Left lung (tissue), 10 donors: ENCODE data around the gene SATB2. TPM values are rescaled to one million over a fixed set of nuclear protein-coding genes. Genes with fewer than 3 reads are reported as not detected.

Experiments
- ATAC-seq: fragments of 200-7000 bp; cut with Tn5 transposase; one replicate; pipeline ENCODE4 v1.9.1; 2020; ENCODE audit warnings: moderate library complexity
- DNase-seq, 4 donors: peaks; one replicate each; pipeline ENCODE4 v3.0.0-alpha.2; 2013 to 2020
- H3K27ac ChIP-seq, 2 donors: fragments of 200-600 bp; sonication (generic) in 1 of 2; one replicate each; pipeline versions ENCODE4 v1.5.0 to v1.8.0; 2020 to 2021
- H3K27me3 ChIP-seq, 2 donors: fragments of 200-600 bp; sonication (generic) in 1 of 2; one replicate each; pipeline versions ENCODE4 v1.5.0 to v1.8.0; 2020 to 2021
- H3K36me3 ChIP-seq, 2 donors: fragments of 200-600 bp; sonication (generic) in 1 of 2; one replicate each; pipeline versions ENCODE4 v1.5.0 to v1.8.0; 2020 to 2021
- H3K4me1 ChIP-seq, 2 donors: fragments of 200-600 bp; one replicate each; pipeline ENCODE4 v1.8.0; 2021
- H3K4me3 ChIP-seq, 2 donors: fragments of 200-600 bp; sonication (generic) in 1 of 2; one replicate each; pipeline versions ENCODE4 v1.5.0 to v1.8.0; 2020 to 2021; ENCODE audit warnings: mild to moderate bottlenecking in 1 of 2
- H3K9me3 ChIP-seq, 2 donors: fragments of 200-600 bp; sonication (generic) in 1 of 2; one replicate each; pipeline versions ENCODE4 v1.5.0 to v1.8.0; 2020 to 2021
- CTCF ChIP-seq, 2 donors: fragments of 200-600 bp; sonication (generic) in 1 of 2; IDR thresholded peaks; one replicate each; pipeline versions ENCODE4 v1.5.0 to v1.8.0; 2021; ENCODE audit warnings: antibody characterized with exemption in 2 of 2
- intact Hi-C, 2 donors: fragments of 100-400 bp; cut with DNase I; formaldehyde crosslinking; loops; one replicate each; pipeline versions ENCODE4 v1.11.2 to v1.14.2; 2022
- polyA plus RNA-seq, 6 donors: library from polyadenylated mRNA; unstranded; fragments of 120-200 nt; gene quantifications; one replicate each; pipeline ENCODE4 v1.2.1, GENCODE V29; 2013; ENCODE audit not compliant: insufficient read length in 6 of 6
- total RNA-seq, 2 donors: library from RNA; stranded (reverse); fragmentation: NEBNext Ultra II Directional; extraction: Animal tissue kit (Norgen Biotek cat#: 25700); gene quantifications; one replicate each; pipeline ENCODE4 v1.2.1, GENCODE V29; 2021
- donor health status: DM: no; HTN: yes; CAD: no.
- donor health status: DM: no; HTN: no; CAD: no.

The SATB2 gene
- total and polyA plus RNA-seq, 8 donors, result 2.9 to 4.5 (median 3.8) TPM

- Histone ChIP-seq H3K27me3 (peaks cover 48 to 79% of the 10 kb centered on the region in 2 donors), H3K4me1 (peaks cover 9 to 23% of the 10 kb centered on the region in 2 donors), H3K27ac (no peak overlapping the region), H3K9me3 (no peaks in the 10 kb centered on the region), H3K36me3 (no peaks in the 10 kb centered on the region), H3K4me3 (no peak overlapping the region)
- no peak for DNase-seq
- ATAC-seq, result no peak
- TF ChIP-seq CTCF (IDR thresholded peaks at IDR 0.05), result no peak
- intact Hi-C loops, result no loop called here
These were observed 5.3 kb downstream of the SATB2 start for GRCh38 chr2:199452260-199452990.

- TF ChIP-seq CTCF (IDR thresholded peaks at IDR 0.05), result no peak
- H3K4me1 ChIP-seq, result no peaks in the 10 kb centered on the region
- DNase-seq (no peak), ATAC-seq (no peak)
- no peak overlapping the region for H3K4me3 ChIP-seq
- no peak overlapping the region for H3K27ac ChIP-seq
- intact Hi-C loops, result no loop called here
- H3K9me3 ChIP-seq, result no peaks in the 10 kb centered on the region
- H3K36me3 ChIP-seq, result no peaks in the 10 kb centered on the region
- H3K27me3 ChIP-seq, result peaks cover 25 to 54% of the 10 kb centered on the region in 2 donors
These were observed 7.8 kb downstream of the SATB2 start for GRCh38 chr2:199449956-199450355.

- H3K27me3 ChIP-seq, result peaks cover 20 to 49% of the 10 kb centered on the region in 2 donors
- intact Hi-C loops, result no loop called here
These were observed 8.3 kb downstream of the SATB2 start for GRCh38 chr2:199449455-199449854.

GRCh38 chr2:199446996-199447576, 10.7 kb downstream of the SATB2 start:
- H3K4me3 ChIP-seq, result no peak overlapping the region
- intact Hi-C loops, result no loop called here
- no peak overlapping the region for H3K27ac ChIP-seq
- H3K9me3 ChIP-seq, result no peaks in the 10 kb centered on the region
- no peaks in the 10 kb centered on the region for H3K4me1 ChIP-seq
- ATAC-seq, result no peak
- H3K36me3 ChIP-seq, result no peaks in the 10 kb centered on the region
- TF ChIP-seq CTCF (IDR thresholded peaks at IDR 0.05), result no peak
- peaks cover 0 to 32% of the 10 kb centered on the region in 2 donors for H3K27me3 ChIP-seq
- DNase-seq, result no peak

More at GRCh38 chr2:199449455-199449854, 8.3 kb downstream of the SATB2 start:
- no peak for DNase-seq
- H3K36me3 ChIP-seq, result no peaks in the 10 kb centered on the region
- no peak for ATAC-seq
- H3K4me3 ChIP-seq, result no peak overlapping the region
- no peak overlapping the region for H3K27ac ChIP-seq
- H3K4me1 ChIP-seq, result no peaks in the 10 kb centered on the region
- no peak for TF ChIP-seq CTCF (IDR thresholded peaks at IDR 0.05)
- no peaks in the 10 kb centered on the region for H3K9me3 ChIP-seq

- intact Hi-C loops, result no loop called here
- no peaks in the 10 kb centered on the region for H3K4me1 ChIP-seq
- no peak for TF ChIP-seq CTCF (IDR thresholded peaks at IDR 0.05)
- DNase-seq (no peak), ATAC-seq (no peak)
- H3K27ac ChIP-seq, result no peak overlapping the region
- peaks cover 0 to 15% of the 10 kb centered on the region in 2 donors for H3K27me3 ChIP-seq
- H3K36me3 ChIP-seq, result no peaks in the 10 kb centered on the region
- H3K9me3 ChIP-seq, result no peaks in the 10 kb centered on the region
- no peak overlapping the region for H3K4me3 ChIP-seq
These were observed 13.0 kb downstream of the SATB2 start for GRCh38 chr2:199444749-199445148.
